ENCODE data around the gene AFG1L. TPM values are rescaled to one million over a fixed set of nuclear protein-coding genes. Genes with fewer than 3 reads are reported as not detected.

The AFG1L gene
- total RNA-seq, 3 donors from 2014 or later: 8.4 to 11.7 (median 10.6) TPM

DNA sequence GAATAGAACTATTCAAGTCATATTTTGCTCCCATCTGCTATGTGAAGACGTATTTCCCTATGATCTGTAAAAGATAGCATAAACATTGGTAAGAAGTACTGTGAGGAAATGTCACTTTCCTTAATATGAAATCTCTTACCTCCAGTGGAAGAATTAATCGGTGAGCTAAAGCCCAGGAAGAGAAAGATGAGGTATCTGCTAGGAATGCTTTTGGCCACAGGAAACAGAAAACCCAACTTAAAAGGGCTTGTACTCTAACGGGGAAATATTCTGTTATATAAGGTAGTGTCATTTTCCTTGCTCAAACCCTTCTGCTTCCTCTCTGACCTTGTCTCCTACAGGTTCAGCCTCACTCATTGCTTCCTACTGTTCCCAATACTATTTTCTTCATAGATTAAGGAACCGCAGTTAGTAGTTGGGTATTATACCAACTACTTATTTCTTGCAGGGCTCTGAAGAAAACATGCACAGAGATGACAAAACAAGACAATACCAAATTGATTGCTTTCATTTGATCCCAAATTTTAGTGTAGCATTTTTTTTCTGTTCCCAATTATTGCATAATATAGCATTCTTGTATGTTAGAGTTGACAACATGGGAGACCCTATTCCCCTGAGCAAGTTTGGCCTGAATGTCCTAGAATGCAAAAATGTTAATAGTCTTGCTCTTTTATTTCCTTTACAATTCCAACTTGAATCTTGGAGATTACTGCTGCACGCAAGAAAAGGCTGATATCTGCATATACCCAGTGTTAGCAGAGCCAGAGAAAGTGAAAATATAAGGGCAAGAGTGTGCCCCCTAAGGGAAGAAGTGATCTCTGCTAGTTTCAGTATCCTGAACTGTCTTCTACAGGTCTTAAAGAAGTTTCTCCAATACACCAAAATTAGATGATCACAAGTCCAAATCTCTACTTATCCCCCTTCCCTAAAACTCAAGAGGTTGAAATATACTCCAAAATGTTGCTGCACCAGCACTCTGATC, 65.3 kb downstream of the AFG1L start:
- no peaks in the 10 kb centered on the region for H3K9me3 ChIP-seq
- TF ChIP-seq, protein P1, sequence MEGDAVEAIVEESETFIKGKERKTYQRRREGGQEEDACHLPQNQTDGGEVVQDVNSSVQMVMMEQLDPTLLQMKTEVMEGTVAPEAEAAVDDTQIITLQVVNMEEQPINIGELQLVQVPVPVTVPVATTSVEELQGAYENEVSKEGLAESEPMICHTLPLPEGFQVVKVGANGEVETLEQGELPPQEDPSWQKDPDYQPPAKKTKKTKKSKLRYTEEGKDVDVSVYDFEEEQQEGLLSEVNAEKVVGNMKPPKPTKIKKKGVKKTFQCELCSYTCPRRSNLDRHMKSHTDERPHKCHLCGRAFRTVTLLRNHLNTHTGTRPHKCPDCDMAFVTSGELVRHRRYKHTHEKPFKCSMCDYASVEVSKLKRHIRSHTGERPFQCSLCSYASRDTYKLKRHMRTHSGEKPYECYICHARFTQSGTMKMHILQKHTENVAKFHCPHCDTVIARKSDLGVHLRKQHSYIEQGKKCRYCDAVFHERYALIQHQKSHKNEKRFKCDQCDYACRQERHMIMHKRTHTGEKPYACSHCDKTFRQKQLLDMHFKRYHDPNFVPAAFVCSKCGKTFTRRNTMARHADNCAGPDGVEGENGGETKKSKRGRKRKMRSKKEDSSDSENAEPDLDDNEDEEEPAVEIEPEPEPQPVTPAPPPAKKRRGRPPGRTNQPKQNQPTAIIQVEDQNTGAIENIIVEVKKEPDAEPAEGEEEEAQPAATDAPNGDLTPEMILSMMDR (IDR thresholded peaks at IDR 0.05): no peak
- no peaks in the 10 kb centered on the region for H3K36me3 ChIP-seq (ENCODE audit: low read depth)
- ATAC-seq: no peak
- H3K4me3 ChIP-seq: no peak overlapping the region
- DNase-seq: peak in 1 of 3 donors; percentile 9
- intact Hi-C loops (cut with DNase I, micrococcal nuclease): no loop called here
- no peaks in the 10 kb centered on the region for H3K4me1 ChIP-seq (ENCODE audit: low read depth)

DNA sequence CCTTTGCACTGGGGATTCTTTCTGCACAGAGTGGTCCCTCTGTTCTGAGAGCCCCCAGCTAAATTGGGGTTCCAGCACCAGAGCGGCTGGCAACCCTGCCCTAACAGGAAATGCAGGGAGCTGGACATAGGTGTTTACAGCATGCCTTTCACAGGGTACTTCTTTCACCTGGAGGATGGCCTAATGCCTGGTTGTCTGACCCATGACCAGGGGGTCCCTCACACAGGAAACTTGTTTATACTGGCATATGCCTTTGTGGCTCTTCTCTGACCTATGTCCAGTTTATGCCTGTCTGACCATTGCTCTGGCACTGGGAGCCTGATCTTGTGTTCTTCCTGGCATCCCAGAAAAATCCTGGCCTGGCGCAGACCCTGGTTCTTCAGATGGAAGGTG, 66.1 kb downstream of the AFG1L start:
- H3K4me1 ChIP-seq (ENCODE audit: low read depth): no peaks in the 10 kb centered on the region
- H3K4me3 ChIP-seq: no peak overlapping the region
- H3K9me3 ChIP-seq: no peaks in the 10 kb centered on the region
- no peaks in the 10 kb centered on the region for H3K36me3 ChIP-seq (ENCODE audit: low read depth)
- TF ChIP-seq, protein P1 (IDR thresholded peaks at IDR 0.05): no peak
- intact Hi-C loops (cut with DNase I, micrococcal nuclease): no loop called here
- no peak for ATAC-seq
- no peak for DNase-seq

DNA sequence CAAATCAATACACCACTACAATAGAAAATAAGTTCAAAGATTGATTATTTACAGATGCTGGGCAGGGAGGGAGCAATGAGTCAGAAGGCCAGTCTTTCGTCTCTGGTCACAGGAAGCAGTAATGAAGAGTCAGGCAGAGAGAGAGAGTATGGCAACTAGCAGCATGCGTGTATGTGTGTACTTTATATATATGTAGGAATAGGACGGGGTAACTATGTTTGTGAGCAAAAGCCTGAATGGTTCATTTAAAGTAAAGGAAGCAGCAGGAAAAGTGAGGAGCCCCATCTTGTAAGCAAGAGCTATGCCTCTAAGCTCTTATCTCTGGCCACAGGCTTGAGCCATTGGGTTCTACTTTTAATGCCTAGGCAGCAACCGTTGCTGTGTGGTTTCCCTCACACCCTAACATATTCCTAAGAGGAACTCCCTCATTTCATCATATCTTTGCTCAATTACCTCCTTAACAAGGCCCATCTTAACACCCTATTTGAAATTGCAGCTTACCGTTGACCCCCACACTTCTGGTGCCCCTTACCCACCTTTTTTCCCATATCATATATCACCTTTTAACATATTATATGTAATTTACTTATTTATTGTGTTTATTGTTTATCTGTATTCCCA, 66.6 kb downstream of the AFG1L start:
- intact Hi-C loops (cut with DNase I, micrococcal nuclease): no loop called here
- Histone ChIP-seq H3K36me3 (ENCODE audit: low read depth) (no peaks in the 10 kb centered on the region), H3K4me1 (ENCODE audit: low read depth) (no peaks in the 10 kb centered on the region), H3K9me3 (no peaks in the 10 kb centered on the region), H3K4me3 (no peak overlapping the region)
- TF ChIP-seq, protein P1 (IDR thresholded peaks at IDR 0.05): no peak
- DNase-seq (no peak), ATAC-seq (no peak)

DNA sequence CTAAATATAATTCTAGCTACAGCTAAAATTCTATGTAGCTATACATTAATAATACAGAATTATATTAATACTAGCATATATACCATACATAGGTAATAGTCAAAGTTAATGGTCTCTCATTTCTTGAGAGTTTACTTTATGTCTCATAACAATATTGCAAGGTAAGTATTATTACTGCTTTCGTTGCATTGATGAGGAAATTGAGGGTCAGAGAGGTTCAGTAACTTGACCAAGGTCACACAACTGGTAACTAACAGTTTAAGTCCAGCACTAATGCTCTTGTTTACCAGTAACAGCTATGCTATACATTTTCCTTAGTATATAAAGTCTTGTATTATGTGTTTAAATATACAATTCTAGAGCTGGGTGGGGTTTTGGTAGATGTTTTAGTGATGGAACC, 67.6 kb downstream of the AFG1L start:
- ATAC-seq (no peak), DNase-seq (no peak)
- no peaks in the 10 kb centered on the region for H3K36me3 ChIP-seq (ENCODE audit: low read depth)
- no peaks in the 10 kb centered on the region for H3K9me3 ChIP-seq
- no peak overlapping the region for H3K4me3 ChIP-seq
- TF ChIP-seq, protein P1 (IDR thresholded peaks at IDR 0.05): no peak
- no peaks in the 10 kb centered on the region for H3K4me1 ChIP-seq (ENCODE audit: low read depth)
- intact Hi-C loops (cut with DNase I, micrococcal nuclease): no loop called here

DNA sequence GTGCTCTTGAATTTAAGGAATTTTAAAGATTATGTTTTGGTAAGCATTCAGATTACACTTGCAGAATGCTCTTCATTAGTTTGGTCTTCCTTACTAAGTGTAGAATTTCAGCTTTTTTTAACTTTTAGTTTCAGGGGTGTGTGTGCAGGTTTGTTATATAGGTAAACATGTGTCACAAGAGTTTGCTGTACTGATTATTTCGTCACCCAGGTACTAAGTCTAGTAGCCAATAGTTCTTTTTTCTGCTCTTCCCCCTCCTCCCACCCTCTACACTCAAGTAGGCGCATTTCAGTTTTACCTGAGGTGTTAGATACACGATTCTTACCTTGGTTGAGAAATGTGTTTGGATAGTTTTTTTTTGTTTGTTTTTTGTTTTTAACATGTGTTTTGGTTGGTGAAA, 68.3 kb downstream of the AFG1L start:
- Histone ChIP-seq H3K4me3 (no peak overlapping the region), H3K36me3 (ENCODE audit: low read depth) (no peaks in the 10 kb centered on the region), H3K9me3 (no peaks in the 10 kb centered on the region), H3K4me1 (ENCODE audit: low read depth) (no peaks in the 10 kb centered on the region)
- ATAC-seq (no peak), DNase-seq (no peak)
- intact Hi-C loops (cut with DNase I, micrococcal nuclease): no loop called here
- TF ChIP-seq, protein P1 (IDR thresholded peaks at IDR 0.05): no peak
